GM18867 (cell line): ENCODE results near the gene DCDC2.
"Not testable (repeated sequence)": the region's sequence is repeated elsewhere in the genome, so short reads cannot be mapped to it uniquely, and the experiment has no call there.

Source experiments
- ATAC-seq: cut with Tn5 transposase; IDR thresholded peaks from one replicate; pipeline ENCODE4 v1.9.1; 2021; ENCODE audit warnings: mild to moderate bottlenecking, moderate library complexity; ENCODE audit not compliant: unreplicated experiment

Gene DCDC2

GRCh38 chr6:24227556-24227955, 130.3 kb downstream of the DCDC2 start:
- ATAC-seq = no peak

GRCh38 chr6:24226541-24226940, 131.3 kb downstream of the DCDC2 start:
- ATAC-seq = no peak

GRCh38 chr6:24225838-24226237, 132.0 kb downstream of the DCDC2 start:
- ATAC-seq = no peak

GRCh38 chr6:24223115-24223919, 134.5 kb downstream of the DCDC2 start:
- ATAC-seq = no peak

- ATAC-seq = no peak
These were observed 138.2 kb downstream of the DCDC2 start for GRCh38 chr6:24219670-24220069.

GRCh38 chr6:24214984-24215383, 142.9 kb downstream of the DCDC2 start:
- ATAC-seq = no peak

- ATAC-seq = no peak
These were observed 150.4 kb downstream of the DCDC2 start for GRCh38 chr6:24207413-24207812.

GRCh38 chr6:24205020-24205492, 152.8 kb downstream of the DCDC2 start:
- ATAC-seq = no peak

- not testable (repeated sequence) for ATAC-seq
These were observed 153.7 kb downstream of the DCDC2 start for GRCh38 chr6:24204113-24204512.

- ATAC-seq = no peak
These were observed 160.0 kb downstream of the DCDC2 start for GRCh38 chr6:24197892-24198291.

- ATAC-seq = no peak
These were observed 161.8 kb downstream of the DCDC2 start for GRCh38 chr6:24195836-24196597.

- ATAC-seq = no peak
These were observed 162.7 kb downstream of the DCDC2 start for GRCh38 chr6:24194978-24195700.

- no peak for ATAC-seq
These were observed 164.5 kb downstream of the DCDC2 start for GRCh38 chr6:24193364-24193763.

- ATAC-seq = no peak
These were observed 166.5 kb downstream of the DCDC2 start for GRCh38 chr6:24191346-24191745.

GRCh38 chr6:24188578-24189080, 169.2 kb downstream of the DCDC2 start:
- ATAC-seq = no peak

- no peak for ATAC-seq
These were observed 169.8 kb downstream of the DCDC2 start for GRCh38 chr6:24187965-24188577.

GRCh38 chr6:24186349-24186748, 171.5 kb downstream of the DCDC2 start:
- no peak for ATAC-seq

GRCh38 chr6:24183584-24183983, 174.3 kb downstream of the DCDC2 start:
- ATAC-seq = no peak

- ATAC-seq = no peak
These were observed 200.0 kb downstream of the DCDC2 start for GRCh38 chr6:24157886-24158285.

- ATAC-seq = no peak
These were observed 203.7 kb downstream of the DCDC2 start for GRCh38 chr6:24154121-24154520.

- ATAC-seq = no peak
These were observed 205.8 kb downstream of the DCDC2 start for GRCh38 chr6:24152014-24152413.
